Loucy (cell line): ENCODE measurements around the gene STXBP6.

Experiments used
- EZH2phosphoT487 ChIP-seq: fragments of 200-600 bp; IDR thresholded peaks from 2 replicates; pipeline ENCODE4 v1.6.1; 2018; ENCODE audit warnings: antibody characterized with exemption, mild to moderate bottlenecking, moderate library complexity, borderline replicate concordance
- TF ChIP-seq, protein P1 (sequence below): fragments of 200-600 bp; sonication (generic); conservative IDR thresholded peaks from 2 replicates; pipeline ENCODE4 v1.5.1; 2014; ENCODE audit warnings: mild to moderate bottlenecking, antibody characterized with exemption, low read length

GRCh38 chr14:24818058-24818822 lies 231.7 kb downstream of the STXBP6 start:
- TF ChIP-seq, protein P1, sequence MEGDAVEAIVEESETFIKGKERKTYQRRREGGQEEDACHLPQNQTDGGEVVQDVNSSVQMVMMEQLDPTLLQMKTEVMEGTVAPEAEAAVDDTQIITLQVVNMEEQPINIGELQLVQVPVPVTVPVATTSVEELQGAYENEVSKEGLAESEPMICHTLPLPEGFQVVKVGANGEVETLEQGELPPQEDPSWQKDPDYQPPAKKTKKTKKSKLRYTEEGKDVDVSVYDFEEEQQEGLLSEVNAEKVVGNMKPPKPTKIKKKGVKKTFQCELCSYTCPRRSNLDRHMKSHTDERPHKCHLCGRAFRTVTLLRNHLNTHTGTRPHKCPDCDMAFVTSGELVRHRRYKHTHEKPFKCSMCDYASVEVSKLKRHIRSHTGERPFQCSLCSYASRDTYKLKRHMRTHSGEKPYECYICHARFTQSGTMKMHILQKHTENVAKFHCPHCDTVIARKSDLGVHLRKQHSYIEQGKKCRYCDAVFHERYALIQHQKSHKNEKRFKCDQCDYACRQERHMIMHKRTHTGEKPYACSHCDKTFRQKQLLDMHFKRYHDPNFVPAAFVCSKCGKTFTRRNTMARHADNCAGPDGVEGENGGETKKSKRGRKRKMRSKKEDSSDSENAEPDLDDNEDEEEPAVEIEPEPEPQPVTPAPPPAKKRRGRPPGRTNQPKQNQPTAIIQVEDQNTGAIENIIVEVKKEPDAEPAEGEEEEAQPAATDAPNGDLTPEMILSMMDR = no peak
- no peak for TF ChIP-seq EZH2phosphoT487
